Suppressor macrophage treated with lipopolysaccharide for 4 hours (primary cell): ENCODE data around the gene ROR2.

Experiments used
- DNase-seq: peaks from one replicate; pipeline ENCODE4 v3.0.0-alpha.2; 2020

Gene ROR2

GRCh38 chr9:91604451-91605179 is 345.4 kb downstream of the ROR2 start:
- no peak for DNase-seq

- no peak for DNase-seq
Measured at GRCh38 chr9:91603932-91604331, 346.1 kb downstream of the ROR2 start.

DNA sequence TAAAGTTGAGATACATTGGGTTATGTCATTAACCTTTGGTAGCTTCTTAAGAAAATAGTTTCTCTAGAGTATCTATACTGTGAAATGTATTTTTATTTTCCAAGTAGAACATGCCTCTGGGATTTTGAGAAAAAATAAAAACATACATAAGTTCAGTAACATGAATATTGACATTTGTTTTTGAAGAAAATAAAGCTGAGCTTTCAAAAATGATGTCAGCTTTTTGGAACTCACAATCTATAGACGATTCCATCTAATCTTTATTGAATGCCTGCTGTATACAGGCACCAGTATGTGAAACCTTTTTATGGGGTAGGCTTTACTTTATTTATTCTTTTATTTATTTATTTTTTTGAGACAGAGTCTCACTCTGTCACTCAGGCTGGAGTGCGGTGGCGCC is 350.5 kb downstream of the ROR2 start:
- no peak for DNase-seq

GRCh38 chr9:91591627-91592026 is 358.4 kb downstream of the ROR2 start:
- DNase-seq, result no peak

- DNase-seq, result peak; percentile 33
Measured at GRCh38 chr9:91589101-91589553, 360.9 kb downstream of the ROR2 start.

DNA sequence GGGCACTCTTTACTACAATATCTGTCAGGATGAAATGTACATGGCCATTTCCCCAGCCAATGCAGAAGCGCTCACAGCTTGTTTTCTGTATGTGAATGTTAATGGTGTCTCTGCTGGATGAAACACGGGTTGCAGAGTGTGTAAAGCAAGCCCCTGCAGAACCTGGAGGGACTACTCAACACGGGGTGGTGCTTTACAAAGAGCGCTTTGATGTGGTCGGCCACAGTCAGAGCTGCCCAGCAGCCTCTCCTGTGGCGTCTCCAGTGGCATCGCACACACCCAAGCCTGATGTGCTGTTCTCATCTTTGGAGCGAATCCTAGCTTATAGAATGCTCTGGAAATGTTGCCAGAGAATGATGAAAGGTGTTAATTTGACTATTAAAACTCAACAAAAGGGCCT is 363.7 kb downstream of the ROR2 start:
- DNase-seq, result no peak

- no peak for DNase-seq
Measured at GRCh38 chr9:91583966-91584365, 366.1 kb downstream of the ROR2 start.

DNA sequence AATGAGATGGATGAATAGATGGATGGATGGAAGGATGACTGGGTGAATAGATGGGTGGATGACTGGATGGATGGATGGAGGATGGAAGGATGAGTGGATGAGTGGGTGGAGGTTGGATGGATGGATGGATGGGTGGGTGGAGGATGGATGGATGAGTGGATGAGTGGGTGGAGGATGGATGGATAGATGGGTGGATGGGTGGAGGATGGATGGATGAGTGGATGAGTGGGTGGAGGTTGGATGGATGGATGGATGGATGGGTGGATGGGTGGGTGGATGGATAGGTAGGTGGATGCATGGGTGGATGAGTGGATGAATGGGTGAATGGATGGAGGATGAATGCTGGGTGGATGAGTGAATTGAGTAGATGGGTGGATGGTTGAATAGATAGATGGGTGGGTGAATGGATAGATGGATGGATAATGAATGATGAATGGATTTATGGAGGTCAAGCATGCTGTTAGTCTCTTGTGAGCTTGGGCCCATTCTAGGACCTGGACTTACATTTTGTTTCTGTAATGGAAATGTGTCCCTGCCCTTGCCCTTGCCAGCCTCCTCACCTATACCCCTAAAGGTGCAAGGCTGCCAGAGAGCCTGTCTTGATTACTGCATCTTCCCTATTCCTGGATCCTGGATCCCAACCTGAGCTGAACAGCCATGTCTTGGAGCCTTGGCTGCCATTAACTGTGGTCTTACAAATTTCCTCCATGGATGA is 366.7 kb downstream of the ROR2 start:
- no peak for DNase-seq

- no peak for DNase-seq
Measured at GRCh38 chr9:91582181-91582580, 367.8 kb downstream of the ROR2 start.

DNA sequence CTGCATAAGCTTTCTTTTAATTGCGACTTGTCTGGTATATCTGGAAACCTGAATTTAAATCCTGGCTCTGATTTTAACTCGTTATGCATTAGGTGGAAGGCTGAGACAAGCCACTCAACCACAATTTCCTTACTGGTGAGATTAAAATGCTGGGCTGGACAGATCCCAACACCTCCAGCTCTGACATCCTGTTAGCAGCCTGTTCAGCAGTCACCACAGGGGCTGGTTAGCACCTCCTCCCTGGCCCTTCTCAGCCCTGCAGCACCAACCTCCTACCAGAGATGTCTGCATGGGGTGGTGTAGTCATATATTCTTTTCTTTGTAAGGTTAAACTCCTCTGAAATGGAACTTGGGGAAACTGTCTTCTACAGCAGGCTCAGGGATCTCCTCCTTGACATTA is 369.9 kb downstream of the ROR2 start:
- no peak for DNase-seq

GRCh38 chr9:91578911-91579310 is 371.1 kb downstream of the ROR2 start:
- no peak for DNase-seq

DNA sequence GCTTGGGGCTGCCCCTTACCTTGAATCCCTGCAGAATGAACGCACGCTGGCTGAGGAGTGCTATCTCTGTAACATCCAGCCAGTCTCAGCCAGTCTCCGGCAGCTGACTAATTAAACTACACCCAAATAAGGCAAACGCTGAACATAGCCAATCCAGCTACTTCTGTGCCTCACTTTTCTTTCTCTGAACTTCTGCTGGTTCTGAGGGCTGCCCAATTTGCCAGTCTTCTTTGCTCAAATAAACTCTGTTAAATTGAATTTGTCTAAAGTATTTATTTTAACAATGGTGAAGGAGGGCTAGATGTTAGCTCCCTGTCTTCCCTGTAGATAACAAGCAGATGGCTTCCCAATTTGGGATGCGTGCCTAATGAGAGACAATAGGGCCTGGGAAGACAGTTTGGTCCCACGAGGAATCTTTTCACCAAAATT is 372.4 kb downstream of the ROR2 start:
- no peak for DNase-seq

- no peak for DNase-seq
Measured at GRCh38 chr9:91572811-91573210, 377.2 kb downstream of the ROR2 start.

GRCh38 chr9:91572044-91572443 is 378.0 kb downstream of the ROR2 start:
- no peak for DNase-seq

GRCh38 chr9:91571036-91571435 is 379.0 kb downstream of the ROR2 start:
- no peak for DNase-seq

- DNase-seq, result no peak
Measured at GRCh38 chr9:91567642-91568274, 382.3 kb downstream of the ROR2 start.

GRCh38 chr9:91564081-91564670 is 385.9 kb downstream of the ROR2 start:
- DNase-seq, result no peak

DNA sequence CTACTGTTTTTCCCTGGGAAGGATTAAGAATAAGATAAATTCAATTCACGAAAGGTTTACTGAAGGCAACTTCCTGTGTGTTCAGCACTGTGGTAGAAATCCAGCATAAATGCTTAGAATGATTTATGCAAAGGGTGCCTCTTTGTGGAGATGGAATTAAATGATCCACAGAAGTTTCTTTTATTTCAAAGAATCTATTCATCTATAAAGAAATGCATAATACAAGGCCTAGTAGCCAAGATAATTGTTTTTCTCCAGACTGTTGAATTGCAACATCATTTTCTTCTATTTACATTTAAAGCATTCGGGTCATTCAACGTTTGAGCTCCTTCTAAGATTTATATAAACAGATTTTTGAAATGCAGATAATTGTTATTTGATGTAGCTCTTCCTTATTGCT is 387.6 kb downstream of the ROR2 start:
- no peak for DNase-seq

- DNase-seq, result no peak
Measured at GRCh38 chr9:91560301-91560700, 389.7 kb downstream of the ROR2 start.

DNA sequence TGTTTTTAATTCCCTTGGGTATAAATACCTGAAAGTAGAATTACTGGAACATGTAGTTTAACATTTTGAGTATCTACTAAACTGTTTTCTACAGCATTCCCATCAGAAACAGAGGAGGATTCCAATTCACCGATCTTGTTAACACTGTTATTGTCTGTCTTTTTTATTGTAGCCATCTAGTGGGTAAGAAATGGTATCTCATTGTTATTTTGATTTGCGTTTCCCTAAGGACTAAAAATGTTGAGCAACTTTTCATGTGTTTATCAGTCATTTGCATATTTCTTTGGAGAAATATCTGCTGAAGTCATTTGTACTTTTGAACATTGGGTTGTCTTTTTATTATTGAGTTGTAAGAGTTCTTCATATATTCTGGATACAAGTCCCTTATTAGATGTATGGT is 391.1 kb downstream of the ROR2 start:
- DNase-seq, result no peak

GRCh38 chr9:91558395-91558794 is 391.6 kb downstream of the ROR2 start:
- no peak for DNase-seq

DNA sequence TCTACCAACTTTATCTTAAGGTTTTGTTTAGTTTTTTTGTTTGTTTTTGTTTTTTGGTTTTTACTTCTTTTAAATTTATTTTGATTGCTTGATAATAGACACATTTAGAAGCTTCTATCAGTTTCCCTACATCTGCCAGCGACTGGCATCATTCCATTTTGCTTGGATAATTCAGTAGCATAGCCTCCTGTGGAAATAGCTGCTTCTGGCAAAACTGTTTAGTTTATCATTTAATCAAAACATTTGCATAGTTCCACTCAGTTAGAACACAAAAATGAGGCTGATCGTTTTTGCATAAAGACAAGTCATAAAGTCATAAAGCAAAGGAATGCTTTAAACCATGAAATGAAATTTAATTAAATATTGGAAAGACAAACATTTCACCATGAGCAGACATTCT is 392.7 kb downstream of the ROR2 start:
- no peak for DNase-seq

GRCh38 chr9:91555132-91555531 is 394.9 kb downstream of the ROR2 start:
- DNase-seq, result no peak

GRCh38 chr9:91549177-91549576 is 400.9 kb downstream of the ROR2 start:
- DNase-seq, result no peak
